Heart left ventricle (tissue), 16 donors: ENCODE data around the gene PHOSPHO1. TPM values are rescaled to one million over a fixed set of nuclear protein-coding genes. Genes with fewer than 3 reads are reported as not detected.
A peak's percentile ranks its signal among the peaks of the same experiment; 100 is the strongest.

Experiments
- ATAC-seq, 4 donors: fragments of 200-7000 bp; cut with Tn5 transposase; one replicate each; pipeline ENCODE4 v1.9.1; 2020 to 2022; ENCODE audit warnings: moderate library complexity in 4 of 4, mild to moderate bottlenecking in 3 of 4, moderate number of reproducible peaks in 1 of 4
- DNase-seq, 5 donors: peaks; one replicate each; pipeline ENCODE4 v3.0.0-alpha.2; 2020
- H3K27ac ChIP-seq, 12 donors: fragments of 200-600 bp; sonication (generic) in 4 of 12; one replicate each; pipeline versions ENCODE4 v1.5.0 to v1.8.0; 2016 to 2022; ENCODE audit warnings: mild to moderate bottlenecking in 2 of 12
- H3K27me3 ChIP-seq, 9 donors: fragments of 200-600 bp; sonication (generic) in 2 of 9; one replicate each; pipeline versions ENCODE4 v1.5.1 to v1.8.0; 2016 to 2022; ENCODE audit warnings: mild to moderate bottlenecking in 3 of 9
- H3K36me3 ChIP-seq, 9 donors: fragments of 200-600 bp; sonication (generic) in 2 of 9; one replicate each; pipeline versions ENCODE4 v1.5.0 to v1.8.0; 2018 to 2022; ENCODE audit warnings: mild to moderate bottlenecking in 2 of 9
- H3K4me1 ChIP-seq, 12 donors: fragments of 200-600 bp; sonication (generic) in 4 of 12; one replicate each; pipeline versions ENCODE4 v1.5.0 to v1.8.0; 2016 to 2022; ENCODE audit warnings: mild to moderate bottlenecking in 3 of 12
- H3K4me3 ChIP-seq, 12 donors: fragments of 200-600 bp; sonication (generic) in 4 of 12; one replicate each; pipeline versions ENCODE4 v1.5.0 to v1.8.0; 2017 to 2022; ENCODE audit warnings: mild to moderate bottlenecking in 9 of 12, moderate library complexity in 4 of 12
- H3K9me3 ChIP-seq, 12 donors: fragments of 200-600 bp; sonication (generic) in 4 of 12; one replicate each; pipeline versions ENCODE4 v1.5.0 to v1.8.0; 2016 to 2022; ENCODE audit warnings: mild to moderate bottlenecking in 1 of 12
- POLR2A ChIP-seq, 2 donors: fragments of 450-650 bp; IDR thresholded peaks; one replicate each; pipeline ENCODE4 v1.6.1; 2017; ENCODE audit warnings: antibody characterized with exemption in 2 of 2, mild to moderate bottlenecking in 2 of 2, moderate library complexity in 2 of 2
- WGBS, 4 donors: extraction: QIAGEN DNeasy Blood & Tissue Kit in 2 of 4; methylation state at CpG; one replicate each; pipeline versions ENCODE4 v1.1.5 to v1.1.7; 2013 to 2018; 5-methylcytosine and 5-hydroxymethylcytosine counted together
- intact Hi-C, 10 donors: fragments of 100-400 bp; cut with DNase I; formaldehyde crosslinking; loops; one replicate each; pipeline versions ENCODE4 v1.11.1 to v1.14.2; 2022
- polyA plus RNA-seq, 2 donors: library from polyadenylated mRNA; stranded (reverse); fragments of 200-250 nt; gene quantifications; one replicate each; pipeline ENCODE4 v1.2.3, GENCODE V29; 2013
- total RNA-seq, 9 donors: library from RNA; depleted of rRNA in 2 of 9; stranded (reverse); fragments of >200 nt in 2 of 9; fragmentation: NEBNext Ultra II Directional in 3 of 9; extraction: Animal tissue kit (Norgen Biotek cat#: 25700) in 3 of 9; gene quantifications; one replicate each; pipeline versions ENCODE4 v1.1.0 to v1.2.4, GENCODE V29; 2016 to 2023
- TF ChIP-seq, protein P1 (sequence below), 12 donors: fragments of 200-600 bp; sonication (generic) in 4 of 12; IDR thresholded peaks; one replicate each; pipeline versions ENCODE4 v1.5.0 to v1.8.0; 2018 to 2022; ENCODE audit warnings: antibody characterized with exemption in 12 of 12, mild to moderate bottlenecking in 5 of 12
- donor health status: ischemic (EF 13 %, LVEDD 7.1; RV severe dilation, severe dysfunction).
- donor health status: healthy with polysubstance abuse.
- donor health status: DM: no; HTN: yes; CAD: no.
- donor health status: DM: no; HTN: no; CAD: no.
- donor health status: ischemic (EF 25% LVEDD 6.9; RV normal size, moderate dysfunction).
- donor health status: ischemic (EF 25% LVEDD 5.7; RV mildly dilated, moderate dysfunction).
- donor health status: healthy.
- donor health status: DM: yes; HTN: yes; CAD: no.
- donor health status: ischemic (EF 35%, LVEDD 5.7; RV mildly dilated, moderate dysfunction).
- donor health status: nonischemic (EF 11% LVEDD 7.7; RV severe dilation, severe dysfunction).
- donor health status: DM: yes; HTN: yes; CAD: no.
- donor health status: PGD.
- donor health status: ischemic (EF 29% LVEDD 5.4; RV normal size, mild dysfunction).
- donor health status: nonischemic (EF 23%, LVEDD 6.1; RV moderate dilation, normal function).

PHOSPHO1 gene
- total and polyA plus RNA-seq, 11 donors: 0.35 to 1.3 (median 0.66) TPM

DNA sequence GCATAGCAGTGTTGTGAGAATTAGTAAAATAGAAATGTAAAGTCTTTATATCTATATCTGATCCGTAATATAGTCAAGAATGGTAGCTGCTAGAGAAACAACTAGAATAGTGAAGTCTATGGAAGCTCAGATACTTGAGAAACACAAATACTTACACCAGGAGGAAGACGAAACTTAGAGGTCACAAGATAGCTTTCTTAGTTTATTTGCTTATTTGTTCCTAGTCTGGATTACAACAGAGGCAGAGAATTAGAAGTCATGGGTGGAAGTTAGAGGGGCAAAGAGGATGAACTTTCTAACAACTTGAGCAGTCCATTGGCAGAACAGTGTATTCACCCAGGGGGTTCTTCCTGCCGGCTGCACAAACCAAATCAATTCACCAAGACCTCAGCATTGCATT lies 34.1 kb downstream of the PHOSPHO1 start:
- TF ChIP-seq, protein P1, sequence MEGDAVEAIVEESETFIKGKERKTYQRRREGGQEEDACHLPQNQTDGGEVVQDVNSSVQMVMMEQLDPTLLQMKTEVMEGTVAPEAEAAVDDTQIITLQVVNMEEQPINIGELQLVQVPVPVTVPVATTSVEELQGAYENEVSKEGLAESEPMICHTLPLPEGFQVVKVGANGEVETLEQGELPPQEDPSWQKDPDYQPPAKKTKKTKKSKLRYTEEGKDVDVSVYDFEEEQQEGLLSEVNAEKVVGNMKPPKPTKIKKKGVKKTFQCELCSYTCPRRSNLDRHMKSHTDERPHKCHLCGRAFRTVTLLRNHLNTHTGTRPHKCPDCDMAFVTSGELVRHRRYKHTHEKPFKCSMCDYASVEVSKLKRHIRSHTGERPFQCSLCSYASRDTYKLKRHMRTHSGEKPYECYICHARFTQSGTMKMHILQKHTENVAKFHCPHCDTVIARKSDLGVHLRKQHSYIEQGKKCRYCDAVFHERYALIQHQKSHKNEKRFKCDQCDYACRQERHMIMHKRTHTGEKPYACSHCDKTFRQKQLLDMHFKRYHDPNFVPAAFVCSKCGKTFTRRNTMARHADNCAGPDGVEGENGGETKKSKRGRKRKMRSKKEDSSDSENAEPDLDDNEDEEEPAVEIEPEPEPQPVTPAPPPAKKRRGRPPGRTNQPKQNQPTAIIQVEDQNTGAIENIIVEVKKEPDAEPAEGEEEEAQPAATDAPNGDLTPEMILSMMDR (IDR thresholded peaks at IDR 0.05): no peak
- TF ChIP-seq POLR2A (IDR thresholded peaks at IDR 0.05): no peak
- 82 to 89% (median 87%) methylated on average over 3 of the region's 3 CpGs for WGBS, 4 donors
- no peak for ATAC-seq

DNA sequence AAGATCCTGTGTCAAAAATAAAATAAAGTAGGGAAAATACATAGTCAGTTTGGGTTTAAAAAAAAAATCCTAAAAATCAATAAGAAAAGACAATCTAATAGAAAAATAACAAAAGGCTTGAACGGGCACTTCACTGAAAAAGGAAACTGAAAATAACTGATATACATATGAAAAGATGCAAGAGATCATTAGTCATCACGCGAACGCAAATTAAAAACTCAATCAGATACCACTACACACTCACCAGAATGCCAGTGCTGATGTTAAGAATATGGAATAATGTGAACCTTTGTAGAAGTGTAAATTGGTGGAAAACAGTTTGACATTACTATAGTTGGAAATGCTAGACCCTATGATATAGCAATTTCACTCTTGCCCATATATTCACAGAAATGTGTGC lies 34.8 kb downstream of the PHOSPHO1 start:
- Histone ChIP-seq H3K27ac (peak overlapping the region in 1 of 12 donors; percentile 8), H3K4me1 (peaks cover 0 to 30% (median 3%) of the 10 kb centered on the region in 12 donors), H3K4me3 (no peak overlapping the region), H3K36me3 (no peaks in the 10 kb centered on the region), H3K9me3 (no peaks in the 10 kb centered on the region), H3K27me3 (no peaks in the 10 kb centered on the region)
- DNase-seq (no peak), ATAC-seq (no peak)
- 89 to 92% (median 89%) methylated on average over 4 of the region's 4 CpGs for WGBS, 4 donors
- intact Hi-C loops: no loop called here
- TF ChIP-seq, protein P1 (IDR thresholded peaks at IDR 0.05): no peak
- TF ChIP-seq POLR2A (IDR thresholded peaks at IDR 0.05): no peak

More for the DNA sequence above, 34.1 kb downstream of the PHOSPHO1 start:
- DNase-seq: no peak
- H3K4me3 ChIP-seq: no peak overlapping the region
- peaks cover 0 to 34% (median 2%) of the 10 kb centered on the region in 12 donors for H3K4me1 ChIP-seq
- intact Hi-C loops: no loop called here
- H3K9me3 ChIP-seq: no peaks in the 10 kb centered on the region
- no peaks in the 10 kb centered on the region for H3K27me3 ChIP-seq
- H3K36me3 ChIP-seq: no peaks in the 10 kb centered on the region
- peak overlapping the region in 1 of 12 donors; percentile 8 for H3K27ac ChIP-seq

DNA sequence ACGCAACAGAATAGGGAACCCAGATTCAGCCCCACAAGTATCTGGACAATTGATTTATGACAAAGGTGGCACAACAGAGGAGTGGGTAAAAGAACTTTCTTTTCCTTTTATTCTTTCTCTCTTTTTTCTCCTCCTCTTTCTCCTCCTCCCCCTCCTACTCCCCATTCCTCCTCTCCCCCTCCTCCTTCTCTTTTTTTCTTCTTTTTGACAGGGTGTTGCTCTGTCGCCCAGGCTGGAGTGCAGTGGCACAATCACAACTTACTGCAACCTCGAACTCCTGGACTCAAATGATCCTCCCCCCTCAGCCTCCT lies 36.3 kb downstream of the PHOSPHO1 start:
- H3K36me3 ChIP-seq: no peaks in the 10 kb centered on the region
- H3K4me3 ChIP-seq: no peak overlapping the region
- peak overlapping the region in 2 of 12 donors; percentile 98 for H3K27ac ChIP-seq
- 69 to 81% (median 75%) methylated on average over 3 of the region's 3 CpGs for WGBS, 4 donors
- intact Hi-C loops: loop anchor here in 3 of 10 donors (5.0 kb wide), 1 partner anchor 33 kb away; no protein-coding TSS in a partner anchor
- no peaks in the 10 kb centered on the region for H3K27me3 ChIP-seq
- no peak for DNase-seq
- no peaks in the 10 kb centered on the region for H3K9me3 ChIP-seq
- H3K4me1 ChIP-seq: peaks cover 0 to 23% (median 3%) of the 10 kb centered on the region in 12 donors
- TF ChIP-seq, protein P1 (IDR thresholded peaks at IDR 0.05): no peak
- TF ChIP-seq POLR2A (IDR thresholded peaks at IDR 0.05): no peak
- no peak for ATAC-seq

DNA sequence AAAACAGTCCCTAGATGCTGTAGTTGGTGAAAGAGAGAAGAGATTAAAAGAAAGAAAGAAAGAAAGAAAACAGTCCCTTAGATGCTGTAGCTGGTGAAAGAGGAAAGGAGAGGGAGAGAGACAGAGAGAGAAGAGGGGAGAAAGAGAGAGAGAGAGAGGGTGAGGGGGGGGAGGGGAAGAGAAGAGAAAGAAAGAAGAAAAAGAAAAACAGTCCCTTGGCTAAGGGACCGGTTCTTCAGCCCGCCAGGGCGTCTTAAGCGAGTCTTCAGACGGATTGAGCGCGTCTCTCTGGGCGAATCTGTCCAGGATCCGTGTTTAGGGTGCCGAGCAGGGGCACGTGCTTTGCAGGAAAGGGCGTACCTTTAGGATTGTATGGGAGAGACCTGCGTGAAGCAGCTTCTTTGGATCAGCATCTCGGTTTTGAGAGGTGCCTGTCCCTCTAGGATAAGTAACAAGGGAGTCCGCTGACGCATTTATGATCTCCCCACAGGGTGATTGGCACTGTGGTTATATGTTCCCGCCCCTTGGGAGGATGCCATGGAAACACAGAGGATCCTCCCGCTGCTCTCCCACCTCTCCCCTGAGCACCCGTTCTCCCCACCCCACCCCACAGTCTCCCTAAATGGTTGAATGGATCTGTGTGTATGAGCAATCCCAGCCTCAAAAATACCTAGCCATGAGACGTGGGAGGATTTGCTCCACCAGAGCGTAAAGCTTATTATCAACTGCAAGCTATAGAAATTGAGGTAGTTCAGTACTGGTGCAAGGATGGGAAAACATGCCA lies 36.9 kb downstream of the PHOSPHO1 start:
- H3K36me3 ChIP-seq: no peaks in the 10 kb centered on the region
- TF ChIP-seq, protein P1 (IDR thresholded peaks at IDR 0.05): no peak
- TF ChIP-seq POLR2A (IDR thresholded peaks at IDR 0.05): no peak
- H3K27me3 ChIP-seq: no peaks in the 10 kb centered on the region
- WGBS, 4 donors: 5 to 20% (median 14%) methylated on average over 18 to 21 of the region's 21 CpGs
- DNase-seq (peak in 4 of 5 donors; percentile 42 to 68 (median 54)), ATAC-seq (no peak)
- H3K4me3 ChIP-seq: peak overlapping the region; percentile 59 to 95 (median 80)
- H3K4me1 ChIP-seq: peaks cover 0 to 23% (median 3%) of the 10 kb centered on the region in 12 donors
- peak overlapping the region in 10 of 12 donors; percentile 26 to 98 (median 97) for H3K27ac ChIP-seq
- intact Hi-C loops: loop anchor here in 6 of 10 donors (2.0 to 5.0 kb wide), 3 partner anchors 17 to 34 kb away; partner anchors contain the start of genes ABI3 (in 2 of the 6) and GNGT2 (in 2 of the 6)
- no peaks in the 10 kb centered on the region for H3K9me3 ChIP-seq
